Measurements from ENCODE around the gene ZDHHC14. TPM values are rescaled to one million over a fixed set of nuclear protein-coding genes. Genes with fewer than 3 reads are reported as not detected.
"Not testable (repeated sequence)": the region's sequence is repeated elsewhere in the genome, so short reads cannot be mapped to it uniquely, and the experiment has no call there.

ZDHHC14 gene
- total and polyA plus RNA-seq, 9 donors: 4.9 to 16.4 (median 5.9) TPM

DNA sequence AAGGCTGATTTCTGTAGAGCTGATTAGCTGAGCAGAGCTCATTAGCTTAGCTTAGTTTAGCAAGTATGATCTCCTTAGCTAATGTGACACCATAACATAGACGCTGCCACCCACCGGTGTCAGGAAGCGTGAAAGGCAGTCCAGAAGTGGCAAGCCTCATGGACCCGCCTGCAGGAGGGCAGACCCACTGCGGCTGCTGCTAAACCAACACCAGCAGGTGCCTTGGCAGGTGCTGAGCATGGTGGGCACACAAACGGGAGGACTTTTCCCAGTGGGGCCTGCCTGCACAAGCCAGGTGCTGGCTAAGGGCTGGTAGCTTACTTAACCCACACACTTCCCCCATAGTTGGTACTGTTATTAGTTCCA lies 22.7 kb downstream of the ZDHHC14 start:
- intact Hi-C loops (cut with DNase I): no loop called here
- Histone ChIP-seq H3K36me3 (no peaks in the 10 kb centered on the region), H3K4me3 (no peak overlapping the region), H3K4me1 (ENCODE audit: insufficient read depth) (no peaks in the 10 kb centered on the region), H3K9me3 (no peaks in the 10 kb centered on the region), H3K27ac (no peak overlapping the region), H3K27me3 (no peaks in the 10 kb centered on the region)
- TF ChIP-seq EP300 (IDR thresholded peaks at IDR 0.05): no peak
- no peak for TF ChIP-seq POLR2A (IDR thresholded peaks at IDR 0.05)
- TF ChIP-seq, protein P1, sequence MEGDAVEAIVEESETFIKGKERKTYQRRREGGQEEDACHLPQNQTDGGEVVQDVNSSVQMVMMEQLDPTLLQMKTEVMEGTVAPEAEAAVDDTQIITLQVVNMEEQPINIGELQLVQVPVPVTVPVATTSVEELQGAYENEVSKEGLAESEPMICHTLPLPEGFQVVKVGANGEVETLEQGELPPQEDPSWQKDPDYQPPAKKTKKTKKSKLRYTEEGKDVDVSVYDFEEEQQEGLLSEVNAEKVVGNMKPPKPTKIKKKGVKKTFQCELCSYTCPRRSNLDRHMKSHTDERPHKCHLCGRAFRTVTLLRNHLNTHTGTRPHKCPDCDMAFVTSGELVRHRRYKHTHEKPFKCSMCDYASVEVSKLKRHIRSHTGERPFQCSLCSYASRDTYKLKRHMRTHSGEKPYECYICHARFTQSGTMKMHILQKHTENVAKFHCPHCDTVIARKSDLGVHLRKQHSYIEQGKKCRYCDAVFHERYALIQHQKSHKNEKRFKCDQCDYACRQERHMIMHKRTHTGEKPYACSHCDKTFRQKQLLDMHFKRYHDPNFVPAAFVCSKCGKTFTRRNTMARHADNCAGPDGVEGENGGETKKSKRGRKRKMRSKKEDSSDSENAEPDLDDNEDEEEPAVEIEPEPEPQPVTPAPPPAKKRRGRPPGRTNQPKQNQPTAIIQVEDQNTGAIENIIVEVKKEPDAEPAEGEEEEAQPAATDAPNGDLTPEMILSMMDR (IDR thresholded peaks at IDR 0.05): no peak
- no peak for DNase-seq
- WGBS, 3 donors: 89 to 91% (median 90%) methylated on average over 6 of the region's 6 CpGs

GRCh38 chr6:157405986-157406385 lies 25.0 kb downstream of the ZDHHC14 start:
- Histone ChIP-seq H3K36me3 (no peaks in the 10 kb centered on the region), H3K4me1 (ENCODE audit: insufficient read depth) (no peaks in the 10 kb centered on the region), H3K9me3 (no peaks in the 10 kb centered on the region), H3K27me3 (no peaks in the 10 kb centered on the region), H3K4me3 (no peak overlapping the region), H3K27ac (no peak overlapping the region)
- DNase-seq: no peak
- intact Hi-C loops (cut with DNase I): no loop called here
- TF ChIP-seq, protein P1 (IDR thresholded peaks at IDR 0.05): no peak
- TF ChIP-seq POLR2A (IDR thresholded peaks at IDR 0.05) (no peak), EP300 (IDR thresholded peaks at IDR 0.05) (no peak)
- WGBS, 3 donors: 75 to 84% (median 81%) methylated on average over 6 of the region's 6 CpGs

DNA sequence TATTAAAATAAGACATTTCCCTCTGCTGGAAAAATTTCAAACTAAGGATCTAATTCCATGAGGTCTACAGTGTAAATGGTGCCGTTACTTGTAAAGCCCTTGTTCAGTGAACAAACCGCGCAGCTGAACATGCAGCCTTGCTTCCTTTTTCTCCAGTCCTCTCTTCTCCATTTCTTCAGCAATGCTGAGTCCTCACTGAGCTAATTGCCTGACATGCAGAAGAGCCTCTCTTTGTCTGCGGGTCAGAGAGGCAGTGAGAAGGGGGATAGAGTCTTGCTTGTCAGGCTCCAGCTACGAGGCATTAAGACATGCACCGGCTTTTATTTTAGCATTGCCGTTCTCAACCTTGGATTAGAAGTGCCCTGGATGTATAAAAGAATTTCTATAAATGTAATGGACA lies 25.7 kb downstream of the ZDHHC14 start:
- no peaks in the 10 kb centered on the region for H3K9me3 ChIP-seq
- no peak overlapping the region for H3K27ac ChIP-seq
- no peak for DNase-seq
- no peaks in the 10 kb centered on the region for H3K4me1 ChIP-seq (ENCODE audit: insufficient read depth)
- H3K4me3 ChIP-seq: no peak overlapping the region
- TF ChIP-seq, protein P1 (IDR thresholded peaks at IDR 0.05): no peak
- no peak for TF ChIP-seq EP300 (IDR thresholded peaks at IDR 0.05)
- TF ChIP-seq POLR2A (IDR thresholded peaks at IDR 0.05): no peak
- 94 to 97% (median 96%) methylated on average over 7 of the region's 7 CpGs for WGBS, 3 donors
- no peaks in the 10 kb centered on the region for H3K36me3 ChIP-seq
- intact Hi-C loops (cut with DNase I): no loop called here
- no peaks in the 10 kb centered on the region for H3K27me3 ChIP-seq

DNA sequence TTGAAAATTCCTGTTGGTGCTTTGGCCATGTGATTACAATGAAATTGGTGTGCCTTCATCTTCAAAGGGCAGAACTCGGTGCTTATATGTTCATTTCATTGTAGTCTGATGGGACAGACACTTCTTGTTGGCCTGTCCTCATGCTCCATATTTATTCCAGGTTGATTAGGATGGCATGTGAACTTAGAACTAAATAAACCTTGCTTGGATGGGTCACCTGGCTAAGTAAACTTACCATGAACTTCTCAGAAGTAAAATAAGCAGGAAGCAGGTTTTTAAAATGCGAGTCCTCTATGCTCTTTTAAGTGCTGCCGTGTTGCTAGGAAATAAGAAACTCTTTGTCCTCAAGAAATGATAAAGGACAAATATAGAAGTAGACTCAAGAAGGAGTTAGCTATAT lies 26.7 kb downstream of the ZDHHC14 start:
- no peak overlapping the region for H3K27ac ChIP-seq
- no peaks in the 10 kb centered on the region for H3K36me3 ChIP-seq
- intact Hi-C loops (cut with DNase I): no loop called here
- no peak for DNase-seq
- TF ChIP-seq POLR2A (IDR thresholded peaks at IDR 0.05): no peak
- TF ChIP-seq EP300 (IDR thresholded peaks at IDR 0.05): no peak
- TF ChIP-seq, protein P1 (IDR thresholded peaks at IDR 0.05): no peak
- H3K4me1 ChIP-seq (ENCODE audit: insufficient read depth): peaks cover 6% of the 10 kb centered on the region
- H3K4me3 ChIP-seq: no peak overlapping the region
- 77 to 82% (median 78%) methylated on average over 3 of the region's 3 CpGs for WGBS, 3 donors
- no peaks in the 10 kb centered on the region for H3K9me3 ChIP-seq
- H3K27me3 ChIP-seq: no peaks in the 10 kb centered on the region

GRCh38 chr6:157408427-157408826 lies 27.4 kb downstream of the ZDHHC14 start:
- H3K27me3 ChIP-seq; H3K4me1 ChIP-seq (ENCODE audit: insufficient read depth); DNase-seq; intact Hi-C loops (cut with DNase I); H3K4me3 ChIP-seq; H3K27ac ChIP-seq; H3K36me3 ChIP-seq; H3K9me3 ChIP-seq: not testable (repeated sequence)
- 94 to 98% (median 96%) methylated on average over 5 of the region's 5 CpGs for WGBS, 3 donors

All from ovary (tissue), 9 donors.